GM23338 (cell line): ENCODE results near the gene IL1R1. TPM values are rescaled to one million over a fixed set of nuclear protein-coding genes. Genes with fewer than 3 reads are reported as not detected.

ENCODE experiments used
- ATAC-seq: fragments of 200-7000 bp; cut with Tn5 transposase; 3 replicates; pipeline ENCODE4 v1.9.1; 2020
- DNase-seq: peaks from one replicate; pipeline ENCODE4 v3.0.0-alpha.2; 2015; ENCODE audit warnings: low spot score
- H2AFZ ChIP-seq: fragments of 200-600 bp; sonication (generic); 2 replicates; pipeline ENCODE4 v1.8.0; 2016; ENCODE audit warnings: antibody characterized with exemption, mild to moderate bottlenecking, moderate library complexity
- H3F3A ChIP-seq: fragments of 200-600 bp; sonication (generic); replicated peaks from 2 replicates; pipeline ENCODE4 v1.8.0; 2017; ENCODE audit warnings: antibody characterized with exemption, mixed run types, low read depth
- H3K27ac ChIP-seq: fragments of 200-600 bp; sonication (generic); 2 replicates; pipeline ENCODE4 v1.6.1; 2016; ENCODE audit warnings: low read depth
- H3K27me3 ChIP-seq: fragments of 200-600 bp; sonication (generic); 2 replicates; pipeline ENCODE4 v1.8.0; 2016; ENCODE audit warnings: mild to moderate bottlenecking, mixed run types, moderate library complexity; ENCODE audit not compliant: insufficient read depth
- H3K36me3 ChIP-seq: fragments of 200-600 bp; sonication (generic); 2 replicates; pipeline ENCODE4 v1.8.0; 2016; ENCODE audit warnings: mild to moderate bottlenecking; ENCODE audit not compliant: insufficient read depth
- H3K4me1 ChIP-seq: fragments of 200-600 bp; sonication (generic); 2 replicates; pipeline ENCODE4 v1.8.0; 2016; ENCODE audit warnings: mild to moderate bottlenecking, moderate library complexity; ENCODE audit not compliant: insufficient read depth
- H3K4me2 ChIP-seq: fragments of 200-600 bp; sonication (generic); 2 replicates; pipeline ENCODE4 v1.7.1; 2017; ENCODE audit warnings: mixed run types
- H3K4me3 ChIP-seq: fragments of 200-600 bp; sonication (generic); 2 replicates; pipeline ENCODE4 v1.6.1; 2016; ENCODE audit warnings: mixed run types
- H3K79me2 ChIP-seq: fragments of 200-600 bp; sonication (generic); replicated peaks from 2 replicates; pipeline ENCODE4 v1.8.0; 2017; ENCODE audit warnings: mild to moderate bottlenecking; ENCODE audit not compliant: insufficient read depth
- H3K9me2 ChIP-seq: fragments of 200-600 bp; sonication (generic); 2 replicates; pipeline ENCODE4 v1.8.0; 2017; ENCODE audit not compliant: insufficient read depth
- H4K20me1 ChIP-seq: fragments of 200-600 bp; sonication (generic); replicated peaks from 2 replicates; pipeline ENCODE4 v1.8.0; 2017; ENCODE audit warnings: mild to moderate bottlenecking; ENCODE audit not compliant: insufficient read depth
- H3K27ac Mint-ChIP-seq: 2 replicates; pipeline ENCODE4 v1.8.0; 2020; ENCODE audit warnings: inconsistent platforms, mild to moderate bottlenecking, moderate library complexity, mixed read lengths
- H3K27me3 Mint-ChIP-seq: 3 replicates; pipeline ENCODE4 v1.8.0; 2022; ENCODE audit warnings: low read depth, mild to moderate bottlenecking, moderate library complexity, mixed read lengths, inconsistent platforms; ENCODE audit not compliant: insufficient read depth, poor library complexity
- H3K36me3 Mint-ChIP-seq: 3 replicates; pipeline ENCODE4 v1.8.0; 2021; ENCODE audit warnings: low read depth, mild to moderate bottlenecking, inconsistent platforms, moderate library complexity, mixed read lengths
- H3K4me1 Mint-ChIP-seq: 3 replicates; pipeline ENCODE4 v1.8.0; 2020; ENCODE audit warnings: mild to moderate bottlenecking, inconsistent platforms, mixed read lengths
- H3K4me3 Mint-ChIP-seq: 3 replicates; pipeline ENCODE4 v1.8.0; 2021; ENCODE audit warnings: moderate library complexity, mild to moderate bottlenecking, inconsistent platforms, mixed read lengths
- H3K9me3 Mint-ChIP-seq: 3 replicates; pipeline ENCODE4 v1.8.0; 2020; ENCODE audit warnings: moderate library complexity, mild to moderate bottlenecking, inconsistent platforms, mixed read lengths
- CREB1 ChIP-seq: fragments of 250-450 bp; sonication (Bioruptor Pico); IDR thresholded peaks from 2 replicates; pipeline ENCODE4 v1.5.0; 2020; ENCODE audit warnings: low read depth, mild to moderate bottlenecking, moderate library complexity
- CTCF ChIP-seq, 2 experiments: fragments of 200-600 bp in 1 of 2; sonication (generic) in 1 of 2; conservative IDR thresholded peaks; 2 replicates each; pipeline versions ENCODE4 v1.5.1 to v1.6.1; 2016 to 2017; ENCODE audit warnings: antibody characterized with exemption in 2 of 2, low read depth in 2 of 2, mild to moderate bottlenecking in 2 of 2, moderate library complexity in 1 of 2
- ETS1 ChIP-seq: IDR thresholded peaks from 2 replicates; pipeline ENCODE4 v1.6.1; 2016; ENCODE audit warnings: antibody characterized with exemption
- EZH2 ChIP-seq: fragments of 200-600 bp; sonication (generic); IDR thresholded peaks from one replicate; pipeline ENCODE4 v1.8.0; 2017; ENCODE audit warnings: antibody characterized with exemption, mild to moderate bottlenecking, low read depth; ENCODE audit not compliant: unreplicated experiment
- EZH2phosphoT487 ChIP-seq: fragments of 200-600 bp; sonication (generic); IDR thresholded peaks from one replicate; pipeline ENCODE4 v1.8.1; 2018; ENCODE audit warnings: antibody characterized with exemption; ENCODE audit not compliant: unreplicated experiment
- JUNB ChIP-seq: IDR thresholded peaks from one replicate; pipeline ENCODE4 v1.6.1; 2016; ENCODE audit warnings: antibody characterized with exemption; ENCODE audit not compliant: unreplicated experiment
- REST ChIP-seq: IDR thresholded peaks from one replicate; pipeline ENCODE4 v1.6.1; 2018; ENCODE audit warnings: antibody characterized with exemption; ENCODE audit not compliant: unreplicated experiment
- STAT1 ChIP-seq: IDR thresholded peaks from one replicate; pipeline ENCODE4 v1.6.1; 2016; ENCODE audit warnings: antibody characterized with exemption; ENCODE audit not compliant: unreplicated experiment
- ZNF114 ChIP-seq: fragments of 250-450 bp; sonication (Bioruptor Pico); IDR thresholded peaks from 2 replicates; pipeline ENCODE4 v1.5.0; 2020; ENCODE audit warnings: mild to moderate bottlenecking, moderate library complexity
- ZNF331 ChIP-seq: fragments of 250-450 bp; sonication (Bioruptor Pico); IDR thresholded peaks from 2 replicates; pipeline ENCODE4 v1.5.0; 2020; ENCODE audit warnings: low read depth, mild to moderate bottlenecking, moderate library complexity
- polyA plus RNA-seq: library from polyadenylated mRNA; unstranded; fragments of >200 nt; fragmentation: Nextera tagmentation; extraction: Ambion mirVana; gene quantifications from 2 replicates; pipeline ENCODE4 v1.2.1, GENCODE V29; 2016
- total RNA-seq: library from RNA; depleted of rRNA; stranded (reverse); fragments of >200 nt; shearing (Covaris generic); gene quantifications from 2 replicates; pipeline ENCODE4 v1.2.3, GENCODE V29; 2014

The IL1R1 gene
- total and polyA plus RNA-seq, 2 experiments from 2014 or later, result 0.17 TPM; not detected in 1

- Histone ChIP-seq H2AFZ (peak overlapping the region; percentile 98), H4K20me1 (no peaks in the 10 kb centered on the region), H3K9me2 (peaks cover 8% of the 10 kb centered on the region), H3K4me2 (peak overlapping the region; percentile 78), H3K27ac (no peak overlapping the region), H3K27me3 (peaks cover 38% of the 10 kb centered on the region), H3K79me2 (no peaks in the 10 kb centered on the region), H3K36me3 (no peaks in the 10 kb centered on the region), H3K4me3 (peak overlapping the region; percentile 70), H3F3A (0 out of 2 replicates have a peak, but pooled peaks cover 4% of the 10 kb centered on the region), H3K4me1 (no peaks in the 10 kb centered on the region; the same call in 1 of the 2 replicates)
- no peak for TF ChIP-seq ZNF331 (CRISPR knock-in tag)
- no peak for TF ChIP-seq ETS1
- peak; percentile 44 for TF ChIP-seq EZH2
- no peak for TF ChIP-seq REST
- TF ChIP-seq ZNF114 (CRISPR knock-in tag), result no peak
- ATAC-seq, result no peak
- Mint-ChIP-seq H3K4me3 (peak overlapping the region; percentile 64), H3K4me1 (peaks cover 12% of the 10 kb centered on the region; the same call in 2 of the 3 replicates), H3K9me3 (peaks cover 30% of the 10 kb centered on the region), H3K27me3 (peaks cover 31% of the 10 kb centered on the region), H3K27ac (no peak overlapping the region), H3K36me3 (peaks cover 4% of the 10 kb centered on the region; the same call in 2 of the 3 replicates)
- DNase-seq, result no peak
Observed at GRCh38 chr2:102142829-102143449, 393 bp downstream of the IL1R1 start.

- Histone ChIP-seq H4K20me1 (no peaks in the 10 kb centered on the region), H3K79me2 (no peaks in the 10 kb centered on the region), H3K4me1 (no peaks in the 10 kb centered on the region; the same call in 1 of the 2 replicates), H3K9me2 (peaks cover 8% of the 10 kb centered on the region), H3F3A (0 out of 2 replicates have a peak, but pooled peaks cover 4% of the 10 kb centered on the region), H3K27me3 (peaks cover 38% of the 10 kb centered on the region), H3K27ac (no peak overlapping the region), H3K36me3 (no peaks in the 10 kb centered on the region), H3K4me3 (peak overlapping the region; percentile 70), H2AFZ (peak overlapping the region; percentile 98), H3K4me2 (no peak overlapping the region)
- Mint-ChIP-seq H3K4me3 (peak overlapping the region; percentile 64), H3K27me3 (peaks cover 31% of the 10 kb centered on the region), H3K9me3 (peaks cover 34% of the 10 kb centered on the region), H3K36me3 (peaks cover 4% of the 10 kb centered on the region; the same call in 2 of the 3 replicates), H3K4me1 (peaks cover 12% of the 10 kb centered on the region; the same call in 2 of the 3 replicates), H3K27ac (no peak overlapping the region)
- no peak for ATAC-seq
- no peak for TF ChIP-seq ETS1
- TF ChIP-seq CREB1 (CRISPR knock-in tag), result no peak
- TF ChIP-seq EZH2, result no peak
- no peak for TF ChIP-seq REST
- no peak for TF ChIP-seq STAT1
- TF ChIP-seq JUNB, result no peak
- no peak for TF ChIP-seq CTCF (conservative IDR thresholded peaks at IDR 0.05; ENCODE audit: low read depth in 2 of 2)
- TF ChIP-seq ZNF114 (CRISPR knock-in tag), result no peak
- no peak for TF ChIP-seq ZNF331 (CRISPR knock-in tag)
- TF ChIP-seq EZH2phosphoT487, result no peak
- no peak for DNase-seq
Observed at GRCh38 chr2:102143450-102143985, 972 bp downstream of the IL1R1 start.
